Adipocyte (in vitro differentiated cells): ENCODE measurements around the gene ACVR1C.

Experiments
- DNase-seq: peaks from one replicate; pipeline ENCODE4 v3.0.0-alpha.2; 2015; ENCODE audit warnings: low read depth
- H3K27me3 ChIP-seq: replicated peaks from 2 replicates; pipeline ENCODE4 v1.7.0; 2013; ENCODE audit warnings: mild to moderate bottlenecking, low read length, moderate library complexity; ENCODE audit not compliant: control insufficient read depth, insufficient read depth
- H3K36me3 ChIP-seq: 2 replicates; pipeline ENCODE4 v1.7.0; 2013; ENCODE audit warnings: low read length, mild to moderate bottlenecking, moderate library complexity; ENCODE audit not compliant: control insufficient read depth, insufficient read depth, severe bottlenecking
- H3K4me1 ChIP-seq: 2 replicates; pipeline ENCODE4 v1.7.0; 2013; ENCODE audit warnings: mild to moderate bottlenecking, low read length, moderate library complexity; ENCODE audit not compliant: control insufficient read depth, insufficient read depth
- H3K4me3 ChIP-seq: 2 replicates; pipeline ENCODE4 v1.7.0; 2013; ENCODE audit warnings: mild to moderate bottlenecking, low read length, moderate library complexity
- H3K9ac ChIP-seq: 2 replicates; pipeline ENCODE4 v1.7.0; 2013; ENCODE audit warnings: mild to moderate bottlenecking, low read length, moderate library complexity
- H3K9me3 ChIP-seq: 2 replicates; pipeline ENCODE4 v1.7.0; 2013; ENCODE audit warnings: mild to moderate bottlenecking, low read length, moderate library complexity; ENCODE audit not compliant: control insufficient read depth

The ACVR1C gene

GRCh38 chr2:157620956-157621355 is 7.7 kb downstream of the ACVR1C start:
- H3K9ac ChIP-seq, result no peak overlapping the region
- no peak overlapping the region for H3K4me3 ChIP-seq
- H3K36me3 ChIP-seq, result no peaks in the 10 kb centered on the region
- no peaks in the 10 kb centered on the region for H3K9me3 ChIP-seq
- peak; percentile 64 for DNase-seq
- H3K4me1 ChIP-seq, result peaks cover 4% of the 10 kb centered on the region
- H3K27me3 ChIP-seq, result no peaks in the 10 kb centered on the region

DNA sequence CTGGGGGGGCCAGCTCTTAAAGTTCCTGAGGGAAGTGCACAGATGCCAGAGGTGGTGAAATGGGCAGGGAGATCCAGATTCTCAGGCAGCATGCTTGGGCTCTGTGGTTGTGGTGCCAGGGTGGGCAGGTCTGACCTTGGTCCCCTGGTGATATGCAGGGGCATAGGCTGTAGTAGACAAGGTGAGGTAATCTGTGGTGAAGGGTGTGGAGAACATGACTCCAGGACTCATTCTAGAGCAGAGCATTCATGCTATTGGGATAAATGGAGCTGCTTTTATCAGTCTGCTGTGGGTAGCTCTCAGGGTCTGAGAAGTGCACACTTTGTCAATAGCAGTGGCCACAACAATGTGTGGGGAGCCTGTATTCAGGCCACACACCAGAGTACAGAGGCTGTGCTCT is 16.9 kb downstream of the ACVR1C start:
- Histone ChIP-seq H3K4me3 (no peak overlapping the region), H3K4me1 (no peaks in the 10 kb centered on the region), H3K9me3 (peaks cover 17% of the 10 kb centered on the region), H3K9ac (no peak overlapping the region), H3K36me3 (no peaks in the 10 kb centered on the region), H3K27me3 (no peaks in the 10 kb centered on the region)
- no peak for DNase-seq

DNA sequence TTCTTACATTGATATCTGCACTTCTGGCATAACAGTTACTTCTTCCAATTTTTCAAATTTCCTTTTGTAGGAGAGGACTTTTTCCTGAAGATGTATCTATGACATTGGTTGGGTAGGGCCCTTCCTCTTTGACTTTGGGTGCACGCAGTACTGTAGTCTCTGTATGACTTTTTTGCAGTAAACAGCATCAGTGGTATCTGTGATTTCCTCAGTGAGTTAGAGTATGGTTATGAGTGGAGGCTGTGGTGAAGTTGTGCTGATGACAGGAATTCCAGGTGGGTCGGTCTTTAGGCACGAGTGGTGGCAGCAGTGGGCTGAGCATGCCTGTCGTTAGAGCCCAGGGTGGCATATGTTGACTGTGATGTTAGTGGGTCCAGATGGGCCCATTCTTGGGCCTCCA is 17.6 kb downstream of the ACVR1C start:
- no peaks in the 10 kb centered on the region for H3K36me3 ChIP-seq
- H3K27me3 ChIP-seq, result no peaks in the 10 kb centered on the region
- H3K4me3 ChIP-seq, result no peak overlapping the region
- no peak for DNase-seq
- peaks cover 18% of the 10 kb centered on the region for H3K9me3 ChIP-seq
- no peak overlapping the region for H3K9ac ChIP-seq
- H3K4me1 ChIP-seq, result no peaks in the 10 kb centered on the region

- H3K9ac ChIP-seq, result no peak overlapping the region
- no peaks in the 10 kb centered on the region for H3K36me3 ChIP-seq
- H3K4me1 ChIP-seq, result no peaks in the 10 kb centered on the region
- peaks cover 15% of the 10 kb centered on the region for H3K9me3 ChIP-seq
- no peaks in the 10 kb centered on the region for H3K27me3 ChIP-seq
- DNase-seq, result no peak
- H3K4me3 ChIP-seq, result no peak overlapping the region
These were observed 22.1 kb downstream of the ACVR1C start for GRCh38 chr2:157606534-157606933.

GRCh38 chr2:157603198-157603597 is 25.5 kb downstream of the ACVR1C start:
- Histone ChIP-seq H3K4me3 (no peak overlapping the region), H3K9me3 (peaks cover 4% of the 10 kb centered on the region), H3K4me1 (no peaks in the 10 kb centered on the region), H3K27me3 (no peaks in the 10 kb centered on the region), H3K9ac (no peak overlapping the region), H3K36me3 (no peaks in the 10 kb centered on the region)
- DNase-seq, result no peak

GRCh38 chr2:157601807-157602206 is 26.9 kb downstream of the ACVR1C start:
- Histone ChIP-seq H3K36me3 (no peaks in the 10 kb centered on the region), H3K9me3 (peaks cover 2% of the 10 kb centered on the region), H3K4me1 (no peaks in the 10 kb centered on the region), H3K9ac (no peak overlapping the region), H3K27me3 (no peaks in the 10 kb centered on the region), H3K4me3 (no peak overlapping the region)
- no peak for DNase-seq

- H3K27me3 ChIP-seq, result no peaks in the 10 kb centered on the region
These were observed 31.5 kb downstream of the ACVR1C start for GRCh38 chr2:157596992-157597681.

GRCh38 chr2:157593411-157593810 is 35.3 kb downstream of the ACVR1C start:
- Histone ChIP-seq H3K9me3 (no peaks in the 10 kb centered on the region), H3K27me3 (no peaks in the 10 kb centered on the region), H3K4me3 (no peak overlapping the region), H3K4me1 (peaks cover 7% of the 10 kb centered on the region), H3K9ac (no peak overlapping the region), H3K36me3 (no peaks in the 10 kb centered on the region)
- DNase-seq, result no peak

More at GRCh38 chr2:157596992-157597681, 31.5 kb downstream of the ACVR1C start:
- Histone ChIP-seq H3K36me3 (no peaks in the 10 kb centered on the region), H3K9ac (no peak overlapping the region), H3K9me3 (no peaks in the 10 kb centered on the region), H3K4me1 (peaks cover 7% of the 10 kb centered on the region), H3K4me3 (peak overlapping the region; percentile 67)
- peak; percentile 56 for DNase-seq

- Histone ChIP-seq H3K9me3 (no peaks in the 10 kb centered on the region), H3K4me1 (peaks cover 7% of the 10 kb centered on the region), H3K27me3 (no peaks in the 10 kb centered on the region), H3K9ac (no peak overlapping the region), H3K4me3 (no peak overlapping the region), H3K36me3 (no peaks in the 10 kb centered on the region)
- DNase-seq, result peak; percentile 65
These were observed 35.7 kb downstream of the ACVR1C start for GRCh38 chr2:157592948-157593347.

- no peaks in the 10 kb centered on the region for H3K9me3 ChIP-seq
- no peak overlapping the region for H3K4me3 ChIP-seq
- no peaks in the 10 kb centered on the region for H3K36me3 ChIP-seq
- no peak overlapping the region for H3K9ac ChIP-seq
- peaks cover 7% of the 10 kb centered on the region for H3K4me1 ChIP-seq
- no peak for DNase-seq
- no peaks in the 10 kb centered on the region for H3K27me3 ChIP-seq
These were observed 36.3 kb downstream of the ACVR1C start for GRCh38 chr2:157592374-157592773.

GRCh38 chr2:157587576-157587975 is 41.1 kb downstream of the ACVR1C start:
- DNase-seq, result no peak
- no peaks in the 10 kb centered on the region for H3K27me3 ChIP-seq
- H3K36me3 ChIP-seq, result no peaks in the 10 kb centered on the region
- no peaks in the 10 kb centered on the region for H3K9me3 ChIP-seq
- H3K9ac ChIP-seq, result no peak overlapping the region
- no peak overlapping the region for H3K4me3 ChIP-seq
- no peaks in the 10 kb centered on the region for H3K4me1 ChIP-seq

DNA sequence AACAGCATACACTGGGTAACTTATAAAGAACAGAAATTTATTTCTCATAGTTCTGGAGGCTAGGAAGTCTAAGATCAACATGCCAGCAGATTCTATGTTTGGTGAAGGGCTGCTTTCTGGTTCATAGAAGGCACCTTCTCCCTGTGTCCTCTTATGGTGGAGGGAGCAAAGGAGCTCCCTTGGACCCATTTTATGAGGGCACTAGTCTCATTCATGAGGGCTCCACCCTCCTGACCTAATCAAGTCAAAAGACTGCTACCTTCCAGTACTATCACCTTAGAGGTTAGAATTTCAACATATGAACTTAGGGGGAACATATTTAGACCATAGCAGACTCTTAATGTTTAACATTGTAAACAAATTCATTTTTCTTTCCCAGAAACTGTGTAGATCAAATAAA is 54.5 kb downstream of the ACVR1C start:
- H3K27me3 ChIP-seq, result no peaks in the 10 kb centered on the region
- H3K36me3 ChIP-seq, result no peaks in the 10 kb centered on the region
- H3K4me3 ChIP-seq, result no peak overlapping the region
- no peak for DNase-seq
- H3K4me1 ChIP-seq, result no peaks in the 10 kb centered on the region
- H3K9ac ChIP-seq, result no peak overlapping the region
- no peaks in the 10 kb centered on the region for H3K9me3 ChIP-seq
